BJ (cell line): ENCODE measurements around the gene COL27A1. TPM values are rescaled to one million over a fixed set of nuclear protein-coding genes. Genes with fewer than 3 reads are reported as not detected.

Source experiments
- CTCF ChIA-PET: fragments of 350-600 bp; formaldehyde crosslinking; extraction: SDS; loops from one replicate; lab custom pipeline; 2021; ENCODE audit warnings: antibody characterized with exemption, inconsistent platforms; lab: Yijun Ruan, JAX
- POLR2A ChIA-PET: fragments of 300-600 bp; sonication (Branson Sonifier 250); formaldehyde crosslinking; extraction: SDS; loops from one replicate; lab custom pipeline; 2021; ENCODE audit warnings: antibody characterized with exemption; lab: Charles Lee
- DNase-seq: peaks from one replicate; pipeline ENCODE4 v3.0.0-alpha.2; 2011; ENCODE audit warnings: low read depth
- H3K27me3 ChIP-seq: 2 replicates; pipeline ENCODE4 v1.6.0; 2011; ENCODE audit warnings: low read length; ENCODE audit not compliant: control insufficient read depth, insufficient read depth
- H3K36me3 ChIP-seq: 2 replicates; pipeline ENCODE4 v1.5.1; 2011; ENCODE audit warnings: low read length; ENCODE audit not compliant: control insufficient read depth, insufficient read depth
- H3K4me3 ChIP-seq: 2 replicates; pipeline ENCODE4 v1.5.1; 2011; ENCODE audit warnings: low read depth, mild to moderate bottlenecking, control low read depth, low read length
- CTCF ChIP-seq: IDR thresholded peaks from 2 replicates; pipeline ENCODE4 v1.5.1; 2011; ENCODE audit warnings: low read depth, mild to moderate bottlenecking, control low read depth, inconsistent platforms, low read length, moderate library complexity; ENCODE audit not compliant: insufficient read depth
- polyA plus RNA-seq: library from polyadenylated mRNA; depleted of rRNA; stranded (reverse); fragments of >200 nt; gene quantifications from 2 replicates; pipeline ENCODE4 v1.2.3, GENCODE V29; 2011

Gene COL27A1
- polyA plus RNA-seq, 1 experiment, result 16.6 TPM

DNA sequence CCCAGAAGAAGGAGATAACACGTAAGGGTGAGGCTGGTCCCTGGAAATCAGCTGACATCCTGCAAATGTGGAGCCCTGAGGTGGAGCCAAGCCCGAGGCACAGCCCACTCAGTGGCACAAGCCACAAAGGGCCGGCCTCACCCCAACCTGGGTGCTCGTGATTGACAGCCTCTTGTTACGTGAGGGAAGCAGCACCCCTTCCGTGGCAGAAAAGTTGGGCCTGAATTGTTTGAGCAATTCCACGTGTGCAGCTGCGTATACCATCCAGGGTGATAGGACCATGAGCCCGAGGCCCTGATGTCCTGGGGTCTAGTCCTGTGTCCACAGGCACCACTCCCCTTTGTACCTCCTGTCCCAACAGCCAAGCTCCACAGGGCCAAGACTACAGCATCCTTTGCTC is 179.2 kb downstream of the COL27A1 start:
- no peaks in the 10 kb centered on the region for H3K27me3 ChIP-seq
- no peak for TF ChIP-seq CTCF
- ChIA-PET CTCF (no interaction called here), POLR2A (no interaction called here)
- H3K36me3 ChIP-seq, result peaks cover 19% of the 10 kb centered on the region
- no peak overlapping the region for H3K4me3 ChIP-seq
- DNase-seq, result no peak

GRCh38 chr9:114335745-114336144 is 180.4 kb downstream of the COL27A1 start:
- POLR2A ChIA-PET, result no interaction called here

GRCh38 chr9:114336157-114336556 is 180.8 kb downstream of the COL27A1 start:
- Histone ChIP-seq H3K4me3 (no peak overlapping the region), H3K36me3 (peaks cover 25% of the 10 kb centered on the region), H3K27me3 (no peaks in the 10 kb centered on the region)
- CTCF ChIA-PET, result interaction anchor here (1.5 kb wide), 1 partner anchor 69 kb away, joined by 3 read pairs; no protein-coding TSS in a partner anchor
- TF ChIP-seq CTCF, result no peak
- no peak for DNase-seq
- POLR2A ChIA-PET, result no interaction called here

More at GRCh38 chr9:114335745-114336144, 180.4 kb downstream of the COL27A1 start:
- TF ChIP-seq CTCF, result no peak
- H3K4me3 ChIP-seq, result no peak overlapping the region
- peaks cover 25% of the 10 kb centered on the region for H3K36me3 ChIP-seq
- H3K27me3 ChIP-seq, result no peaks in the 10 kb centered on the region
- no peak for DNase-seq
- CTCF ChIA-PET, result no interaction called here

DNA sequence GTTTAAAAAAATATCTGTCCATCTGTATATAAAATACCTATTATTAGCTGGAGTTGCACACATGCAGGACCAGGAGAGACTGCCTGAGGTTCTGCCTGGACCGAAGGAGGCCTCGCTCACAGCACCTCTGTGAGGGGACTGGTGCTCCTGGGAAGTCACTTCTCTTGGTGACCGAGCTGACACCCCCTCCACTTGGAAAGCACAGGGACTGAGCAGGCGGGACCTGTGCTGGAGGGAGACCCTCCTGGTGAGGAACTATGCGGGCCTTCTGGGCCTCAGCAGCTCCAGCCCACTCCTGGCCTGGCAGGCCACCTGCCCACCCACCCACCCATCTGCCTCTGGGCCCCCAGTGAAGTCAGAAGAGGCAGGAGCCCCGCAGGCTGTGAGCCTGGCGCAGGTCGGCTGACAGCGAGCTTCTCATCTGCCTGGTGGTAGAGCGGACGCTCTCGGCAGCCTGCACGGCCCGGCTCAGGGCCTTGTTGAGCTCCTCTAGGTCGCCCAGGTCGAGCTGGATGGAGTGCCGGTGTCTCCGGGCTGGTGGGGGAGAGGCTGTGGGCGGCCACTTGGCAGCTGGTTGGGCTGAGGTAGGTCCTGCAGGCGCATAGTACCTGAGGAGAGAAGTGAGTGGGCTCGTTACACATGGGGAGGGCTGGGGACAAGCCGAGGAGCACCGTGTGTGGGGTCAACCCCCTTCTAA is 181.5 kb downstream of the COL27A1 start:
- no peak overlapping the region for H3K4me3 ChIP-seq
- peaks cover 31% of the 10 kb centered on the region for H3K36me3 ChIP-seq
- ChIA-PET CTCF (interaction anchor here (1.2 to 1.5 kb wide), 2 partner anchors 69 to 247 kb away, joined by 3 read pairs; no protein-coding TSS in a partner anchor), POLR2A (no interaction called here)
- no peaks in the 10 kb centered on the region for H3K27me3 ChIP-seq
- DNase-seq, result no peak
- TF ChIP-seq CTCF, result no peak

DNA sequence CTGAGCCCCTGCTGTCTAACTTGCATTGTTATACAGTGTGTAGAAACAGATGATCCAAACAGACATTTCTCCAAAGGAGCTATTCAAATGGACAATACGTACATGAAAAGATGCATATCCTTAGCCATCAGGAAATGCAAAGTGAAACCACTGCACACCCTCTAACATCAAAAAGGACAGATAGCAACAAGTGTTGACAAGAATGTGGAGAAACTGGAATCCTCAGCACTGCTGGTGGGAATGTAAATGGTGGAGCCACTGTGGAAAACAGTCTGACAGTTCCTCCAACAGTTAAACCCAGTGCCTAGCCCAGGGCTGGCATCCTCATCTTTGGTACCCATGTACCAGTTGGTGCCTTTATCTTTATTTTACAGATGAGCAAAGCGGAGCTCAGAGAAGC is 182.8 kb downstream of the COL27A1 start:
- CTCF ChIA-PET, result interaction anchor here (0.8 to 2.0 kb wide), 11 partner anchors 9 to 315 kb away, joined by 3 to 8 read pairs (median 5); partner anchors contain the start of gene AKNA

More for the DNA sequence above, 182.8 kb downstream of the COL27A1 start:
- H3K27me3 ChIP-seq, result no peaks in the 10 kb centered on the region
- H3K36me3 ChIP-seq, result peaks cover 32% of the 10 kb centered on the region
- no peak for TF ChIP-seq CTCF
- DNase-seq, result no peak
- POLR2A ChIA-PET, result no interaction called here
- no peak overlapping the region for H3K4me3 ChIP-seq
